ENCODE results near the gene RYR1. TPM values are rescaled to one million over a fixed set of nuclear protein-coding genes. Genes with fewer than 3 reads are reported as not detected.

Gene RYR1
- total and polyA plus RNA-seq, 10 of the 15 experiments (the other 5 are each of a cell fraction or from before 2014, with no cell fraction given), result under 0.01 to 0.32 (median 0.07) TPM; not detected in 1

GRCh38 chr19:38583985-38584305, 150.5 kb downstream of the RYR1 start:
- POLR2A ChIA-PET, result interaction anchor here (0.6 to 2.3 kb wide), 3 partner anchors 15 to 34 kb away, joined by 3 to 5 read pairs (median 3); partner anchors contain the start of gene MAP4K1
- Histone ChIP-seq H3K4me1 (ENCODE audit: control insufficient read depth, insufficient read depth, low read length) (peaks cover 18% of the 10 kb centered on the region), H3K27me3 (replicated peaks in 1 of 2; ENCODE audit: control insufficient read depth in 2 of 2, insufficient read depth in 2 of 2, low read length in 1 of 2) (no peaks in the 10 kb centered on the region), H3K36me3 (ENCODE audit: control insufficient read depth in 2 of 2, insufficient read depth in 2 of 2, low read length in 1 of 2) (peaks cover 2 to 4% of the 10 kb centered on the region in 2 experiments; a peak in 3 of 4 replicates), H3K79me2 (ENCODE audit: control insufficient read depth, insufficient read depth, low read length) (no peaks in the 10 kb centered on the region), H3K27ac (ENCODE audit: control insufficient read depth, insufficient read depth) (peak overlapping the region; percentile 52), H3K9me3 (replicated peaks; ENCODE audit: control insufficient read depth, insufficient read depth, low read length) (no peaks in the 10 kb centered on the region), H3K4me2 (ENCODE audit: control insufficient read depth, insufficient read depth) (peak overlapping the region; percentile 82), H2AFZ (ENCODE audit: control insufficient read depth, low read depth, low read length) (no peak overlapping the region), H4K20me1 (ENCODE audit: control insufficient read depth, insufficient read depth) (no peaks in the 10 kb centered on the region), H3K9ac (ENCODE audit: control insufficient read depth, insufficient read depth, low read length) (no peak overlapping the region; the same call in 1 of the 2 replicates), H3K4me3 (no peak overlapping the region)
- DNase-seq (ENCODE audit: low read depth, low spot score), result no peak
- FAIRE-seq, result peak; percentile 49
- RAD21 ChIA-PET (ENCODE audit: unreplicated experiment), result interaction anchor here (1.0 to 3.9 kb wide), 5 partner anchors 27 to 181 kb away, joined by 4 to 22 read pairs (median 6); partner anchors contain the start of genes EIF3K, FAM98C and MAP4K1
- BruUV-seq (replicated peaks), result no TSS peak
- TF ChIP-seq TCF7 (IDR thresholded peaks at IDR 0.05; ENCODE audit: borderline replicate concordance) (no peak), CHD2 (IDR thresholded peaks at IDR 0.05; ENCODE audit: borderline replicate concordance, low read depth, low read length) (0 out of 2 replicates have a peak, but pooled peaks have one; percentile 4), SMAD1 (IDR thresholded peaks at IDR 0.05; ENCODE audit: low read depth, partially characterized antibody) (no peak), EED (IDR thresholded peaks at IDR 0.05; ENCODE audit: low read depth) (peak; percentile 32; the same call in 1 of the 2 replicates), IKZF1 (conservative IDR thresholded peaks at IDR 0.05) (peak; percentile 82; the same call in 1 of the 2 replicates), RELB (IDR thresholded peaks at IDR 0.05; ENCODE audit: low read depth) (peak; percentile 75), IKZF2 (IDR thresholded peaks at IDR 0.05) (peak; percentile 68 to 87; a peak in 3 of 4 replicates), SMARCA5 (IDR thresholded peaks at IDR 0.05) (peak; percentile 54; the same call in 1 of the 2 replicates)
- in situ Hi-C loops (cut with MboI) (no loop called here), intact Hi-C loops (cut with micrococcal nuclease; ENCODE audit: unreplicated experiment) (loop anchor here (1.0 kb wide), 2 partner anchors 25 to 40 kb away; no protein-coding TSS in a partner anchor)
- ATAC-seq, result no peak
- SMC1A ChIA-PET (ENCODE audit: uncharacterized antibody, unreplicated experiment), result interaction anchor here (0.8 to 2.0 kb wide), 5 partner anchors 12 to 319 kb away, joined by 3 to 6 read pairs (median 4); partner anchors contain the start of gene EIF3K
- CTCF ChIA-PET, result interaction anchor here (0.7 to 1.6 kb wide), 5 partner anchors 27 to 51 kb away, joined by 3 to 7 read pairs (median 4); partner anchors contain the start of genes EIF3K and MAP4K1
- WGBS (ENCODE audit: insufficient coverage, insufficient replicate concordance, low lambda C conversion rate, missing lambda C conversion rate), result 34% methylated on average over 4 of the region's 4 CpGs
